Pulmonary artery endothelial cell (primary cell): ENCODE measurements around the gene DPY19L3. TPM values are rescaled to one million over a fixed set of nuclear protein-coding genes. Genes with fewer than 3 reads are reported as not detected.
"Not testable (repeated sequence)": the region's sequence is repeated elsewhere in the genome, so short reads cannot be mapped to it uniquely, and the experiment has no call there.

Source experiments
- DNase-seq: peaks from one replicate; pipeline ENCODE4 v3.0.0-alpha.2; 2011; ENCODE audit warnings: low read depth, low spot score
- total RNA-seq: library from RNA; depleted of rRNA; stranded (reverse); fragments of >200 nt; gene quantifications from 2 replicates; pipeline ENCODE4 v1.2.3, GENCODE V29; 2014

DPY19L3 gene
- total RNA-seq = 22.2 and 22.7 TPM in 2 replicates

GRCh38 chr19:32405431-32406160 is at the start of gene DPY19L3:
Gene DPY19L3 (plus strand): TSS chr19:32405770. CDS start chr19:32408254, 2,484 bp downstream.
- DNase-seq = peak; percentile 79

DNA sequence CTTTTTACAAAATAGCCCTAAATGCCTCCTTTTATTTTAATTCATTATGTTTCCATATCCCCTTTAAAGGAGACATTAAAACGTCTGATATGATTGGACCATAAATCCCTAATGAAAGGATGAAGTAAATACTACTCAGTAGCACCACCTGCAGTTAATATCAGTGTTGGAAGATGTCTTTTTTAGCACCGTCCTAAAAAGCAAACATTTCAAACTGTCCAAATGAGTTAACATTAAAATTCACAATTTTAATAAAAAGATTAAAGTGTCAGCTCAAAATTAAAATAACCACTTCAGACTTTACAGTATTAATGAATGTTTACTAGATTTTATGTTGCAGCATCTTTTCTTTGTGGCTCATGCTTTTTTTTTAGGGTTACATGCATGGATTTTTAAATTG is 47.9 kb upstream of the DPY19L3 start:
- DNase-seq = no peak

DNA sequence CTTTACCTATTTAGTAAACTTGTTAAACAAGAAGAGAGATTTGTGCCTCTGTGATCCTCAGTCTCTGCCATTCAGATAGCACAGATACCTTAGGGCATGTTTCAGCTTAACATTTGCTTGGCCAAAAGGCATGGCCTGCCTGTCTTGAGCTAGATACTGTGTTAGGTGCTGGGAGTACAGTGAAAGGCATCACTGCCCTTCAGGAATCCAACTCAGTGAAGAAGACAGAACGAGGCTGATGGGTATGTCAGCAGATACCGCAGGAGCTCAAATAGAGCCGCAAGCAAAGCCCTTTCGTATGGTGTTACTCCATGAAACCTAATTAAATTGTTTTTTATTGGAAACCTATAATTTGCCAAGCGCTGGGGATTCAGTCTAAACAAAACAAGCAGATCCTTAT is 47.2 kb upstream of the DPY19L3 start:
- DNase-seq = no peak

- no peak for DNase-seq
These were observed 46.0 kb upstream of the DPY19L3 start for GRCh38 chr19:32359581-32359980.

GRCh38 chr19:32361574-32362317 is 43.8 kb upstream of the DPY19L3 start:
- no peak for DNase-seq

DNA sequence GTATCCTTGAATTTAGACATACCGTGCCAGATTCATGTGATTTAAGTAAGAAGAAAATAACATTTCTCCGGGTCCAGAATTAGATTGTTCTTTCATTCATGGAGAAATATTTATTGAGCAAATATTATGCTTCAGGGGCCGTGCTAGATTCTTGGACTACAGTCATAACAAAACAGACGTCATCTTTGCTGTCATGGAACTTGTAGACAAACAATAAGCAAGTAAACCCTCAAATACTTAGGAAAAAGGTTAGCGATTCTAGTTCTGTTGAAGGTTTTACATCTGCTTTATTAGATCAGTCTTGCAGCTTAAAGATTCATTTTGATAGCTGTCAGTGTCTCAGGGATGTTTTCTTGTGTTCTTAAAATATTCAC is 43.3 kb upstream of the DPY19L3 start:
- no peak for DNase-seq

DNA sequence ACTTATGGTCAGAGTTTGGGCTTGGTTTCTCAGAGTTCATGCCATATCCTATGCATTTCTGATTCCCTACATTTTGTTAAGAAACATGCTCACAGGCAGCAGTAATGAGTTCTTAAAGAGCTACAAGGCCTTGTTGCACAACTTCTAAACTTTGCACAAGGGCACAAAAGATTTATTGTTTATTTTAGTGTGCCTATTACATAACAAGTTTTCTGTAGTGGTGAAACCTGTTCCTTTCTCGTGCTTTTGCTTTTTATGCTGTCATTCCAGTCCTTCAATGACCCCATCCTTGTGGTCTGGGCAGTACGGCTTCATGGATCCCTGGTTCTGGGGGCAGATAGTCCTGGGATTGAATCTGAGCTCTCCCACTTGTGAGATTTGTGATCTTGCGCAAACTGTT is 42.4 kb upstream of the DPY19L3 start:
- no peak for DNase-seq

- no peak for DNase-seq
These were observed 41.9 kb upstream of the DPY19L3 start for GRCh38 chr19:32363632-32364031.

GRCh38 chr19:32364040-32364439 is 41.5 kb upstream of the DPY19L3 start:
- no peak for DNase-seq

- no peak for DNase-seq
These were observed 38.5 kb upstream of the DPY19L3 start for GRCh38 chr19:32367063-32367462.

DNA sequence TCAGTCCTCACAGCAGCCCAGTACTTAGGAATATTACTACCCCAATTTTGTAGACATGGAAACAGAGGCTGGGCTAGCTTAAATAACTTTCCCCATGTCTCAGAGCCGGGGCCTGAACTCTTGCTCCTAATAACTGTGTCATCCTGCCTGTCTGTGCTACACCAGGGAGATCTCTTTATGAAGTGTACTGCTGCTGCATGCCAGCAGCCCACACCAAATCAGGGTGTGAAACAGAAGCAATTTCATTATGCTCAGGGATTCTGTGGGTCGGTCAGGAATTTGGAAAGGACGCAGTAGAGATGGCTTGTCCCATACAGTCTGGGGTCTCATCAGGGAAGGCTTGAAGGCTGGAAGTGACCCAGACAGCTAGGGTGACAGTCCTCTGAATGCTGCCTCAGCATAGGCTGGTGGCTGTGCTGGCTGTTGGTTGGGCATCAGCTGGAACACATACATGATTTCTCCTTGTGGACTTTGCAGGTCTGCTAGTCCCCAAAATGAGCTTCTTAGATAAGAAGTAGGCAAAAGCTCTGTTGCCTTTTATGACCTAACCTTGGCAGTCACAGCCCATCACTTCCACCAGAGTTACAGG is 37.5 kb upstream of the DPY19L3 start:
- no peak for DNase-seq

DNA sequence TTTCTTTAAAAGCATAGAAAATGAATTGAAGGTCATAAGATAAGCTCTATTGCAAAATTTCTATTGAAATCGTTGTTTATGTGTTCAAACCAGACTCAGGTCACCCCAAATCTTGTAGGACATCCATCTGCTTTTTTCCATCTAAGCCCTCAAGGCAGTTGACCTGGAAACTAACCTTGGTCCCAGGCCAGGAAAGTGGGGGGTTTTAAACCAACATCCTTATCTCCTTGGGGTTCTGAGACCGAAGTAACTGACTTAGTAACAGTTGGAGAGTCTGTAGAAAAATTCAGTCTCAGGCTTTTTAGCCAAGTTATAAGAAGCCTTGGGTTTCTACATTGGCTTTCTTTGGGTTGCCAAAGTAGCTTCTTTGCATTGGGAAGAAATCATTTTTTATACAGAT is 36.8 kb upstream of the DPY19L3 start:
- no peak for DNase-seq

DNA sequence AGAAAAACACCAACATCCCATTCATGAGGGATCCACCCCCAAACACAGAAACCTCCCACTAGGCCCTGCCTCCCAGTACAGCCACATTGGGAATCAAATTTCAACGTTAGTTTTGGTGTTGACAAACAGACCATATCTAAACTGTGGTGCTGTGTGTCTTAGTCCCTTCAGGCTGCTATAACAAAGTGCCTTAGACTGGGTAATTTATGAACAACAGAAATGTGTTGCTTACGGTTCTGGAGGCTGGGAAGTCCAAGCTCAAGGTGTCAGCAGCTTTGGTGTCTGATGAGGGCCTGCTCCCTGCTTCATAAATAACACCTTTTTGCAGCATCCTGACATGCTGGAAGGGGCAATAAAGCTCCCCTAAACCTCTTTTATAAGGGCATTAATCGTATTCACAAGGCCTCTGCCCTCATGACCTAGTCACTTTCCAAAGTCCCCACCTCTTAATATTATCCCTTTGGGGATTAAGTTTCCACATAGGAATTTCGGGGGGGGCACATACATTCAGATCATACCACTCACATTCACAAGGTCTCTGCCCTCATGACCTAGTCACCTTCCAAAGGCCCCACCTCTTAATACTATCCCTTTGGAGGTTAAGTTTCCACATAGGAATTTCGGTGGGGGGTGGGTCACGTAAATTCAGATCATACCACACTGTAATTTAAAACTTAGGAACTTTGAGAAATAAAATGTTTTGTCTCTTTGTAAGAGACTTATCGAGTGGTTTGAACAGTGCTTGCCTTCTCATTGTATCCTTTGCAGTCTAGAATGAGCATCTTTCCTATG is 32.6 kb upstream of the DPY19L3 start:
- DNase-seq = no peak

DNA sequence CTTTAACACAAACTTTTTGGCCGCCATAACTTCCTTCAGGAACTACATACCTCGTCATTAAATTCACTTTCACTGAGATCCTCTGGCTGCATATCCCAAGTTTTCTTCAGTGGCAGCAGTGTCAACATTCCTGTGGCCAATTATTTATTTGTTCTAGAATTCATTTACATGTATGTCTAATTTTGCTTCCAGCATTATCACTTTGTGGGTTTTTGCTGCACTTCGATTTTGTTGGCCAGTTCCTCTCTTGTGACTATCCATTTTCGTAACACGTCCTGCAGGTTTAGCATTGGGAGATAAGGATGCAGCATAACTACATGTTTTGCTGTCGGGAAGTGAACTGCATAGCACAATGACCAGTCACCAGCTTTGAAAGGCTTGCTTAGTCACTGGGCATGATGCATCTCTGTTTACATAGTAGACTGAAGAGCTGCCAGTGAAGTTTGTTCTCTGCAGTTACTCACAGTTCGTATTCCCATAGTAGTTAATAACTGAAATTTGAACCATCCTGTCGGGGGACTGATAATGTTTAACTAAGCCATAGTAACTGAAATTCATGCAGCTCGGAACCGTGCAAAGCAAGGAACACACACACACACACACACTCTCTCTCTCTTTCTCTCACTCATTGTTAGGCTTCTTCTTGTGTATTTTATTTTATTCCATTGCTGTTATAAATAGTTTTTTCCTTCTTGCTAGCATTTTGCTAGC is 31.8 kb upstream of the DPY19L3 start:
- DNase-seq = peak; percentile 93

DNA sequence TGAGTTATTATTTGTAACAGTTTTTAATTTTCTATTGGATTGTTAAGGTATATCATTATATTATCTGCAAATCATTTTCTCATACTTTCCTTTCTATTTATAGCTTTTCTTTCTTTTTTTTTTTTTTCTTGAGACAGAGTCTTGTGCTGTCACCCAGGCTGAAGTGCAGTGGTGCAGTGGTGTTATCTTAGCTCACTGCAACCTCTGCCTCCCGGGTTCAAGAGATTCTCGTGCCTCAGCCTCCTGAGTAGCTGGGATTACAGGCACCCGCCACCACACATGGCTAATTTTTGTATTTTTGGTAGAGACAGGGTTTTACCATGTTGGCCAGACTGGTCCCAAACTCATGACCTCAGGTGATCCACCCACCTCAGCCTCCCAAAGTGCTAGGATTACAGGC is 31.2 kb upstream of the DPY19L3 start:
- not testable (repeated sequence) for DNase-seq

DNA sequence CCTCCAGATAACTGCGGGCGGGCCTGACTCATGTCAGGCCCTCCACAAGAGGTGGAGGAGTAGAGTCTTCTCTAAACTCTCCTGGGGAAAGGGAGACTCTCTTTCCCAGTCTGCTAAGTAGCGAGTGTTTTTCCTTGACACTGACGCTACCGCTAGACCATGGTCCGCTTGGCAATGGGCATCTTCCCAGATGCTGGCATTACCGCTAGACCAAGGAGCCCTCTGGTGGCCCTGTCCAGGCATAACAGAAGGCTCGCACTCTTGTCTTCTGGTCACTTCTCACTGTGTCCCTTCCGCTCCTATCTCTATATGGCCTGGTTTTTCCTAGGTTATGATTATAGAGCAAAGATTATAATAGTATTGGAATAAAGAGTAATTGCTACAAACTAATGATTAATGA is 28.5 kb upstream of the DPY19L3 start:
- not testable (repeated sequence) for DNase-seq

- no peak for DNase-seq
These were observed 25.3 kb upstream of the DPY19L3 start for GRCh38 chr19:32380269-32380668.

GRCh38 chr19:32387701-32388392 is 17.7 kb upstream of the DPY19L3 start:
- DNase-seq = no peak

GRCh38 chr19:32388393-32388855 is 17.1 kb upstream of the DPY19L3 start:
- no peak for DNase-seq

DNA sequence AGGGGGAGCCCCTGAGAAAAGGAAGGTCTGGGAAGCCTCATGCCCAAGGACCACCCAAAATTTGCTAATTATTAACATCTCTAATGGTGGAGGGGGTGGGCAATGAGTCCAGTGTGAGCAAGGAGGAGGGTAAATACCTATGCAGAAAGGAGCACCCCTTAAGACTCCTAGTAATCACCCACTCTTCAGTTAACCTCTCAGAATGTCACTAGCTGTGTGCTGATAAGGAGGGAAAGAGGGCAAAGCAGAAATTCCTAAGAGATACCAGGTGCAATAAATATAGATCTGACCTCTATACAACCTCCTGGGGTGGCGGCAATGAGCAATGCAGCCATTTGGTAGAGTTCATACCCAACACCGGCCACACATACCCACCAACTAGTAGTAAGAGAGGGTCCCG is 12.7 kb upstream of the DPY19L3 start:
- no peak for DNase-seq
